Cardiac fibroblast (primary cell): ENCODE data around the gene STX2.
"Not testable (repeated sequence)": the region's sequence is repeated elsewhere in the genome, so short reads cannot be mapped to it uniquely, and the experiment has no call there.

ENCODE experiments used
- DNase-seq, 2 donors: peaks; one replicate each; pipeline versions ENCODE4 v3.0.0 to v3.0.0-alpha.2; 2010; ENCODE audit warnings: low read depth in 2 of 2
- H3K4me3 ChIP-seq, 2 donors: replicated peaks in 1 of 2; 1 replicate in 1 of 2; 2 replicates in 1 of 2; pipeline ENCODE4 v1.5.1; 2011; ENCODE audit warnings: low read depth in 2 of 2, low read length in 2 of 2, mild to moderate bottlenecking in 2 of 2, moderate library complexity in 1 of 2
- TF ChIP-seq, protein P1 (sequence below): IDR thresholded peaks from one replicate; pipeline ENCODE4 v1.5.1; 2011; ENCODE audit warnings: low read depth, mild to moderate bottlenecking, low read length, inconsistent platforms

STX2 gene

DNA sequence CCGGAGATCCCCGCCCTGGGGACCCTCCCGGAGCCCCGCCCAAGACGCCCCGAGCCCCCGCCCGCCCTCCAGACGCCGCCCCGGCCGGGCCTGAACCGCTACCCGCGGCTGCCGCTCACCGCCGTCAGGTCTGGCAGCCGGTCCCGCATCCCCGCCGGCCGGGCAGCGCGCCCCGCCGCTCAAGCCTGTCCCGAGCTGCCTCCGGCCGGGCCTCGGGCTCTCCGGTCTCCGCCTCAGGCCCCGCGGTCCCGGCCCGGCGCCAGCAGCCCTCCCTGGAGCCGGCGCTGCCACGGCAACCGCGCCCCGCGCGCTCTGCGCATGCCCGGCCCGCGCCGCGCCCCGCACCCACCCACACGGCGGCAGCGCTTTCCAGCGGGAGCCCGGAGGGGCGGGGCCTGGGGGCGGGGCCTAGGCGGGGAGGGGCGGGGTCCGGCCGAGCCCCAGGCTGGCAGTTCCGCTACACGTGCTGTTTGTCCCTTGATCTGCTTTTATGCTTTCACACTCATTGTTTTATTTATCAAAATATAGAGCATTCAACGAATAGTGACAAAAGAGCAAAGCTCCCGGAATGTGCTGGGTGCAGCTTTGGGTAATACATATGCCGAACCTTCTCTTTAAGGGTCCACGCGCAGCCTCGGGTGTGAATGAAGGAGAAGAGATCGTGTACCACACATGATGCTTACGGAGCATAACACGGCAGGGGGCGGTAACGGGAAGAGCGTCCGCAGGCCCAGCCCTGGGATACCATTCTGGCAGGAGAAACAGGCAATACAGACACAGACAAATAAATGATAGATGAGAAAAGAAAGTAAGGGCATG, at the start of gene STX2:
STX2 (minus strand) TSS at position 300 of the 819 bp plus-strand sequence; CDS start at position 149, 151 bp downstream.
- H3K4me3 ChIP-seq, result peak within 1 kb of the TSS; percentile 87 to 91
- peak; percentile 82 to 84 for DNase-seq
- TF ChIP-seq, protein P1, sequence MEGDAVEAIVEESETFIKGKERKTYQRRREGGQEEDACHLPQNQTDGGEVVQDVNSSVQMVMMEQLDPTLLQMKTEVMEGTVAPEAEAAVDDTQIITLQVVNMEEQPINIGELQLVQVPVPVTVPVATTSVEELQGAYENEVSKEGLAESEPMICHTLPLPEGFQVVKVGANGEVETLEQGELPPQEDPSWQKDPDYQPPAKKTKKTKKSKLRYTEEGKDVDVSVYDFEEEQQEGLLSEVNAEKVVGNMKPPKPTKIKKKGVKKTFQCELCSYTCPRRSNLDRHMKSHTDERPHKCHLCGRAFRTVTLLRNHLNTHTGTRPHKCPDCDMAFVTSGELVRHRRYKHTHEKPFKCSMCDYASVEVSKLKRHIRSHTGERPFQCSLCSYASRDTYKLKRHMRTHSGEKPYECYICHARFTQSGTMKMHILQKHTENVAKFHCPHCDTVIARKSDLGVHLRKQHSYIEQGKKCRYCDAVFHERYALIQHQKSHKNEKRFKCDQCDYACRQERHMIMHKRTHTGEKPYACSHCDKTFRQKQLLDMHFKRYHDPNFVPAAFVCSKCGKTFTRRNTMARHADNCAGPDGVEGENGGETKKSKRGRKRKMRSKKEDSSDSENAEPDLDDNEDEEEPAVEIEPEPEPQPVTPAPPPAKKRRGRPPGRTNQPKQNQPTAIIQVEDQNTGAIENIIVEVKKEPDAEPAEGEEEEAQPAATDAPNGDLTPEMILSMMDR, result no peak

DNA sequence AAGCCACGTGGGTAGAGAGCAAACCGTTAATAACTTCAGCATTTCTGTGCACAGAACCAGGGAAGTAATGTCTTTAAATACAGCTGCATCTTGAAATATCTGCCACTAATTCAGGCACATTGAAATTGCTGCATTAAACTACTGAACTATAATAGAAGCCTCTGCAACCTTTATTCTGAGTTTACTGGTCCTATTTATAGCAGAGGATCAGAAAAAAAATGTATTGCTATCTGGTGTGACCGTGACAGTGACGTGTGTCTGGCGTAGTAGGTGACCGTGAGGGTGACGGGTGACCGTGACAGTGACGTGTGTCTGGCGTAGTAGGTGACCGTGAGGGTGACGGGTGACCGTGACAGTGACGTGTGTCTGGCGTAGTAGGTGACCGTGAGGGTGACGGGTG, 48.1 kb upstream of the STX2 start:
- not testable (repeated sequence) for DNase-seq, H3K4me3 ChIP-seq

DNA sequence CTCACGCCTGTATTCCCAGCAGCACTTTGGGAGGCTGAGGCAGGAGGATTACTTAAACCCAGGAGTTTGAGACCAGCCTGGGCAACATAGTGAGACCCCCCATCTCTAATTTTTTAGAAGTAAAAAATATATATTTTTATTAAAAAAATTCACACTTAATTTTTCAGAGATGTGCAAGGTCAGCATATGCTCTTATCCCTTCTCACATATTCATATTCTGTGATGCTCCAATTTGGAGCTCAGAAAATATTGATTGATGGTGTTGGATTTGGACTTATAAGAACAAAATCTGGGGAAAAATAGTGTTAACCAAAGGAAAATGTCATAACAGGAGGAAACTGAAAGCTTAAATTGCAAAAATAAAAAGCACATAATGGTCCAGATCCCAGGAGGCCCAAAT, 42.5 kb upstream of the STX2 start:
- DNase-seq, result no peak
- TF ChIP-seq, protein P1, result no peak
- H3K4me3 ChIP-seq, result no peak overlapping the region

DNA sequence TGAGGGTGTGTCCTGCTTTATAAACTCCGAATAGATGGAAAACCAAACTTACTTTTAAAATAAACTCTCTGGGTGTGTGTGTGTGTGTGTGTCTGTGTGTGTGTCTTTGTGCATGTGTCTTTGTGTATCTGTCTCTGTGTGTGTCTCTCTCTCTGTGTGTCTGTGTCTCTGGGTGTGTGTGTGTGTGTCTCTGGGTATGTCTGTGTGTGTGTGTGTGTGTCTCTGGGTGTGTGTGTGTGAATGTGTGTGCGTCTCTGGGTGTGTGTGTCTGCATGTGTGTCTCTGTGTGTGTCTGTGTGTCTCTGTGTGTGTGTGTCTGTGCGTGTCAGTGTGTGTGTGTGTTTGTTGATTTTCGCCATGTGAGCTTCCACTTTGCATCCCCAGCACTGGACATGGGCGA, 42.0 kb upstream of the STX2 start:
- DNase-seq, result no peak
- H3K4me3 ChIP-seq, result no peak overlapping the region
- TF ChIP-seq, protein P1, result no peak

DNA sequence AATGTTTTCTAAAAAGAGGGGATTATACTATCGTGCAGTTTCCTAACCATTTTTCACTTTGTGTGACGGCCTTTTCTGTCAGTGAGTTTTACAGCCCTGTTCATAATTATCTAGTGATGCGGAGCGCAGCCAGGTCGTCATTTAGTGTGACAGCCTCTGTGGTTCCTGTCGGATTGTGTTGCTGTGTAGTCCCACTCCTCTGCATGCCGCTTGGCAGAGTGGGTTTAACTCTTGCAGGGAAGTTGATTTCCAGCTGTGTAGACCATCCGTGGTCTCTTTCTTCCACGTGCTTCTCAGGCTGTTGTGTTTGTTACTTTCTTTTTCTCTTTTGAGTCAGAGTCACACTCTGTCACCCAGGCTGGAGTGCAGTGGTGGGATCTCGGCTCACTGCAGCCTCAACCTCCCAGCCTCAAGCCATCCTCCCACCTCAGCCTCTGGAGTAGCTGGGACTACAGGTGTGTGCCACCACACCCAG, 41.4 kb upstream of the STX2 start:
- TF ChIP-seq, protein P1, result no peak
- H3K4me3 ChIP-seq, result peak overlapping the region; percentile 19 to 39
- DNase-seq, result no peak

DNA sequence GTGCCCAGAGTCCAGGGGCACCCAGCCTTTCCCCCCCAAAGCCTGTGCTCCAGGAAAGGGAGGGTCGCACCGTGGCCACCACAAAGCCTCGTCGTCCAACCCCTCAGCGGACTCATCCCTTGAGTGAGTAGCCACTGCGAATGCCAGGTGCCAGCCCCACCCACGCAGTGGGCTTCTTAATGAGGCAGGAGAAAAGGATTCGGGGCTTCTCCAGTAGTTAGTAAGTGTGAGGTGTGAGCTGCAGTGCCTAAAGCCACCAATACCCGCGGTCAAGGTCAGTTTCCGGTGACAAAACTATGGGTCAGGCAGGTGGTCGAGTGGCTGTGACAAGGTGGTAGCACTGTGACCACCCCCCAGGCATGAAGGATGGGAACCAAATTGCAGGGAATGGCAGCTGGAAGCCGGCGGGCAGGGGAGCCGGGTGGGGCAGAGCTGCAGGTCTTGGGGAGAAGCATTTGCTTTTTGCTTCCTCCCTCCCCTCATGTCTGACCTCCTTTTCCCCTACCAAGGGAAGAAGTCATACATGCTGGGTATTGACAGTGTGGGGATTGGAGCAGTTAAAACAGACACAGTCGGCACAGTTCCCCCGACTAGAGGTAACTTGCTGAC, 40.8 kb upstream of the STX2 start:
- no peak for DNase-seq
- H3K4me3 ChIP-seq, result peak overlapping the region in 1 of 2 donors; percentile 39
- TF ChIP-seq, protein P1, result no peak

DNA sequence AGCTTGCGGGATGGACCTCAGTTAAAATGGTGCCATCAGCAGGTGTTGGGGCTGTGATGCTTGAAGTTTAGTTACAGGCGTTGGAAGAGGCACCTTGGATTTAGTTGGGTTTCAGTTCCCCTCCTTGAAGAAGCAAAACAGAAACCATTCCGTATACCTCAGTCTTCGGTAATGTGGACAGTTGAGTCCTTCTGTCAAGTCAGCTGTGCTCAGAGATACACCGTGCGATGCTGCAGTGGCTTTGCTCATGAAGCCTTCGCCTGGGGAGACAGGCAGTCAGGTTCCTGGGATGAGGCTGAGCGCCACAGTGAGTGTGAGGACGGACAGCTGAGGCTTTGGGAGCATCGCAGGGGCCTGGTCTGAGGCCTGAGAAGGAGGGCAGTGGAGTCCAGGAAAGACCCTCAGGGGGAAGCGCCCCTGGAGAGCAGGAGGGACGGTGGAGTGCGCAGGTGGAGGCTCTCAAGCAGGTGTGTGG, 40.2 kb upstream of the STX2 start:
- TF ChIP-seq, protein P1, result no peak
- no peak for DNase-seq
- H3K4me3 ChIP-seq, result no peak overlapping the region
